VCaP (cell line): ENCODE measurements around the gene JOSD2.

Experiments used
- H3K27ac ChIP-seq: fragments of 450-650 bp; 2 replicates; pipeline ENCODE4 v1.5.1; 2017
- TF ChIP-seq, protein P1 (sequence below): fragments of 450-650 bp; conservative IDR thresholded peaks from 2 replicates; pipeline ENCODE4 v1.5.1; 2017; ENCODE audit warnings: mild to moderate bottlenecking, moderate library complexity

Gene JOSD2

GRCh38 chr19:50465986-50466705 is 44.8 kb downstream of the JOSD2 start:
- TF ChIP-seq, protein P1, sequence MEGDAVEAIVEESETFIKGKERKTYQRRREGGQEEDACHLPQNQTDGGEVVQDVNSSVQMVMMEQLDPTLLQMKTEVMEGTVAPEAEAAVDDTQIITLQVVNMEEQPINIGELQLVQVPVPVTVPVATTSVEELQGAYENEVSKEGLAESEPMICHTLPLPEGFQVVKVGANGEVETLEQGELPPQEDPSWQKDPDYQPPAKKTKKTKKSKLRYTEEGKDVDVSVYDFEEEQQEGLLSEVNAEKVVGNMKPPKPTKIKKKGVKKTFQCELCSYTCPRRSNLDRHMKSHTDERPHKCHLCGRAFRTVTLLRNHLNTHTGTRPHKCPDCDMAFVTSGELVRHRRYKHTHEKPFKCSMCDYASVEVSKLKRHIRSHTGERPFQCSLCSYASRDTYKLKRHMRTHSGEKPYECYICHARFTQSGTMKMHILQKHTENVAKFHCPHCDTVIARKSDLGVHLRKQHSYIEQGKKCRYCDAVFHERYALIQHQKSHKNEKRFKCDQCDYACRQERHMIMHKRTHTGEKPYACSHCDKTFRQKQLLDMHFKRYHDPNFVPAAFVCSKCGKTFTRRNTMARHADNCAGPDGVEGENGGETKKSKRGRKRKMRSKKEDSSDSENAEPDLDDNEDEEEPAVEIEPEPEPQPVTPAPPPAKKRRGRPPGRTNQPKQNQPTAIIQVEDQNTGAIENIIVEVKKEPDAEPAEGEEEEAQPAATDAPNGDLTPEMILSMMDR = peak; percentile 40; the same call in 1 of the 2 replicates
- H3K27ac ChIP-seq = no peak overlapping the region

- TF ChIP-seq, protein P1 = no peak
- H3K27ac ChIP-seq = no peak overlapping the region
These were observed 46.0 kb downstream of the JOSD2 start for GRCh38 chr19:50465000-50465399.

DNA sequence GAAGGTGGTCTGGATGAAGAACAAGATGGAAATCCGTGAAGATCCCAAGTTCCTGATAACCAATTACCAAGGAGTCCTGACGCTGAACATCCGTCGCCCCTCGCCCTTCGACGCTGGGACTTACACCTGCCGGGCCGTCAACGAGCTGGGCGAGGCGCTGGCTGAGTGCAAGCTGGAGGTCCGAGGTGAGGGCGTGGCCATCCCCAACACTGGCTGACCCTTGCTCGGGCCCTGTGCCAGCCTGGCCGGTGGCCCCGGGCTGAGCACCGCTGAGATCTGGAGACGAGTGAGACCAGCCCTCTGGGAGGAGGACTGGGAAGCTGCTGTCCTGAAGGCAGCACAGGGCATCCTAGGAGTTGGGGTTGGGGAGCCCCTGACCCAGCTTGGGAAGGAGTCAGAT is 46.6 kb downstream of the JOSD2 start:
- TF ChIP-seq, protein P1 = no peak
- H3K27ac ChIP-seq = no peak overlapping the region

DNA sequence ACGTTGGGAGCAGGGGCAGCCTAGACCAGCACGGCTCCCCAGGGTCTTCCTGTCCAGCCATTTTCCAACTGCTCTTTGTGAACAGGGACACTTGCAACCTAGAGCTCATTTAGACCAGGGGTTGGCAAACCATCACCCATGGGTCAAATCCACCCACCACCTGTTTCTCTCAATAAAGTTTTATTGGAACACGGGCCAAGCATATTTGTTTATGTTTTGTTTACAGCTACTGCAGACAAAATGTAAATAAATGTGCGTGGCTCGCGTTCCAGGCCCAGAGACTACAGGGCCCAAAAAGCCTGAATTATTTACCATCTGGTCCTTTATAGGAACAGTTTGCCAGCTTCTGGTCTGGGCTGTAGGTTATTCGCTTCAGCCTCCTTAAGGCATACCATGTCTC is 48.0 kb downstream of the JOSD2 start:
- no peak overlapping the region for H3K27ac ChIP-seq

GRCh38 chr19:50461066-50461875 is 49.7 kb downstream of the JOSD2 start:
- TF ChIP-seq, protein P1 = peak; percentile 96
- no peak overlapping the region for H3K27ac ChIP-seq

More for the DNA sequence above, 48.0 kb downstream of the JOSD2 start:
- TF ChIP-seq, protein P1 = no peak

GRCh38 chr19:50460161-50460765 is 50.7 kb downstream of the JOSD2 start:
- TF ChIP-seq, protein P1 = no peak
- H3K27ac ChIP-seq = no peak overlapping the region

DNA sequence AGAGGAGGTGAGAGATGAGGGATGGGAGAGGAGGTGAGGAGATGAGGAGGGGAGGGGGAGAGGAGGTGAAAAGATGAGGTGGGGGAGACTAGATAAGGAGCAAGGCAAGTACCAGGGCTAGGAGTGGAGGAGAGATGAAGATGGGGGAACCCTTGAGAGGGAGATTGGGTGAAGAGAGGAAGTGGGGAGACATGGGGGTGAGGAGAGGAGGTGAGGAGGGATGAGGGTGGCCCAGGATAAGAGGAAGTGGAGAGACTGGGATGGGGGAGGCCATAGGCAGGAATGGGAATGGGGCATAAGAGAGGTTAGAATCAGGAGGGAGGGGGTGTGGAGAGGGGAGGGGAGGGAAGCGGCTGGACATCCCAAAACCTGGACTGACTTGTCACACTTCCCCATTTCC is 51.4 kb downstream of the JOSD2 start:
- H3K27ac ChIP-seq = no peak overlapping the region
- TF ChIP-seq, protein P1 = no peak
